Measurements from ENCODE around the gene ZNF385B.

Gene ZNF385B

DNA sequence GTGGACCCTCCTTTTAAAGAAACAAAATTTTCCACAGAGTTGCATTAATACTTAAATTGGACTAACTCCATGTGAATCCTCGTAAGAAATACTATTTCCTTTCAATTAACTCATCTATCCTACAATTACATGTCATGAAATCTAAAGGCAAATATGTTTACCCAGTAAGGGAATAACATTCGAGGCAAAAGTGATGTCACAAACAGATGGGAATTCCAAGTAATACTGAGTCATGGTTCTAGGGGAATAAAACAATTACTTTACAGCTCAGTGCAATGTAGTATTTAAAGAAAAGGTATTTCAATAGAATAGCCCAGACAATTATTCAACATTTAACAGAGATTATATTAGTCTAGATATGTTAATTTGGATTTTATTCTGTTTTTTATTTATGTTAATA, 205.8 kb downstream of the ZNF385B start:
- 0 out of 2 replicates have a peak, but pooled peaks cover 3% of the 10 kb centered on the region for H3K4me1 ChIP-seq (ENCODE audit: control insufficient read depth, insufficient read depth, low read length)
- H3K9ac ChIP-seq (ENCODE audit: low read depth, low read length), result no peak overlapping the region
- no peaks in the 10 kb centered on the region for H3K36me3 ChIP-seq (ENCODE audit: control insufficient read depth, insufficient read depth, low read length)
- no peaks in the 10 kb centered on the region for H3K9me3 ChIP-seq (ENCODE audit: control insufficient read depth, insufficient read depth, low read length)
- no peak overlapping the region for H3K27ac ChIP-seq (ENCODE audit: low read depth, low read length)
- H3K27me3 ChIP-seq (ENCODE audit: control insufficient read depth, insufficient read depth, low read length), result no peaks in the 10 kb centered on the region
- no peak overlapping the region for H3K4me3 ChIP-seq (ENCODE audit: low read depth, low read length)

DNA sequence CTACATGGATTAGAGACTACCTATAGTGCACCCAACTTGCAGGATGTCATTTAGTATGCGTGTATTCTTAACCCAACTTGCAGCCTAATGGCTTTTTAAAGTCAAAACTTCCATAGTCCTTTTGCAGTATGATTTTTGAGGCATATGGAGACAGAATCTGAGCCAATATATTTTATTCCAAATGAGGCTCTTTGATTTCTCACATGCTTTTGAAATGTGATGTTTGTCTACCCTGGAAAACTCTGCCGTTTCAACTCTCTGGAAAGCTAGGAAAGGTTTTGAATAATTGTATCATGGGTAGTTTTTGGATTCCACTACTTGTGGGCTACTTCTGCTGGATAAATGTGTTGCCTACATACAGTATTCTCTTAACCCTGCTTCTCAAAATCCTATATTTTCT, 206.6 kb downstream of the ZNF385B start:
- H3K36me3 ChIP-seq (ENCODE audit: control insufficient read depth, insufficient read depth, low read length), result no peaks in the 10 kb centered on the region
- no peaks in the 10 kb centered on the region for H3K9me3 ChIP-seq (ENCODE audit: control insufficient read depth, insufficient read depth, low read length)
- no peak overlapping the region for H3K27ac ChIP-seq (ENCODE audit: low read depth, low read length)
- no peak overlapping the region for H3K4me3 ChIP-seq (ENCODE audit: low read depth, low read length)
- 0 out of 2 replicates have a peak, but pooled peaks cover 3% of the 10 kb centered on the region for H3K4me1 ChIP-seq (ENCODE audit: control insufficient read depth, insufficient read depth, low read length)
- no peak overlapping the region for H3K9ac ChIP-seq (ENCODE audit: low read depth, low read length)
- H3K27me3 ChIP-seq (ENCODE audit: control insufficient read depth, insufficient read depth, low read length), result no peaks in the 10 kb centered on the region

DNA sequence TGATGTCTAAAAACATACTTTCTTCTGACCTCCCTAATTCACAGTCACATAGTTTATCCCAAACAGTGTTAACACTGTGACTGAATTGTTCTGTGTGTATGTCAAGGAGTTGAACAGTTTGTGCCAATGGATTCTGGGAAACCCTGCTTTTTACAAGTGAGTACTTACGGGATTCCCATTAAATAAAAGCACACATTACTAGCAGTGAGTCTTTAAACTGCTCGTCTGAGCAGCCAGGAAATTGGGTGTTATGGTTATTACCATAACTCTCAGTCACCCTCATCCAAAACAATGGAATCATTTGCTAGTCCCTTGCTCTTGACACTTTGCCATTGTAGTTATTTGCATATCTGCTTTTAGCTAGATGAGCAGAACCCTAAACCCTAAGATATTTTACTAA, 209.1 kb downstream of the ZNF385B start:
- H3K27ac ChIP-seq (ENCODE audit: low read depth, low read length), result no peak overlapping the region
- H3K27me3 ChIP-seq (ENCODE audit: control insufficient read depth, insufficient read depth, low read length), result no peaks in the 10 kb centered on the region
- no peaks in the 10 kb centered on the region for H3K9me3 ChIP-seq (ENCODE audit: control insufficient read depth, insufficient read depth, low read length)
- no peaks in the 10 kb centered on the region for H3K36me3 ChIP-seq (ENCODE audit: control insufficient read depth, insufficient read depth, low read length)
- no peak overlapping the region for H3K9ac ChIP-seq (ENCODE audit: low read depth, low read length)
- 0 out of 2 replicates have a peak, but pooled peaks cover 3% of the 10 kb centered on the region for H3K4me1 ChIP-seq (ENCODE audit: control insufficient read depth, insufficient read depth, low read length)
- H3K4me3 ChIP-seq (ENCODE audit: low read depth, low read length), result no peak overlapping the region

DNA sequence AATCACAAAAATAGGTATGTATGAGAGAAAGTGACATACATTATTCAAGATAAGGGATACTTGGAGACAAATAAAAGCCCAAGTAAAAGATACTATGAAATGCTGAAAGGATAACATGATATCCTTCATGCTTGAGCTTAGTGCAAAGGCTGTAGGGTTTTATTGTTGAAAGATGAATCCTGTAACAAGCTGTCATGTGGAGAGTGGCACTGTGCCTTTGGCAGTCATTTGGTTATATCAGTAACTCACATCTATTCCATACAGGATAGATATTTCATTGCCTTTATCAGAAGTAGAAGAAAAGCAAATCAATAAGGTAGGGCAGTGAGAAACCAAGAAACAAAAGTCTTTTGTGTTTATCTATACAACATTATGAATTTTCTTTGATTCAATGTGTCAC, 211.0 kb downstream of the ZNF385B start:
- Histone ChIP-seq H3K4me3 (ENCODE audit: low read depth, low read length) (no peak overlapping the region), H3K4me1 (ENCODE audit: control insufficient read depth, insufficient read depth, low read length) (no peaks in the 10 kb centered on the region)

DNA sequence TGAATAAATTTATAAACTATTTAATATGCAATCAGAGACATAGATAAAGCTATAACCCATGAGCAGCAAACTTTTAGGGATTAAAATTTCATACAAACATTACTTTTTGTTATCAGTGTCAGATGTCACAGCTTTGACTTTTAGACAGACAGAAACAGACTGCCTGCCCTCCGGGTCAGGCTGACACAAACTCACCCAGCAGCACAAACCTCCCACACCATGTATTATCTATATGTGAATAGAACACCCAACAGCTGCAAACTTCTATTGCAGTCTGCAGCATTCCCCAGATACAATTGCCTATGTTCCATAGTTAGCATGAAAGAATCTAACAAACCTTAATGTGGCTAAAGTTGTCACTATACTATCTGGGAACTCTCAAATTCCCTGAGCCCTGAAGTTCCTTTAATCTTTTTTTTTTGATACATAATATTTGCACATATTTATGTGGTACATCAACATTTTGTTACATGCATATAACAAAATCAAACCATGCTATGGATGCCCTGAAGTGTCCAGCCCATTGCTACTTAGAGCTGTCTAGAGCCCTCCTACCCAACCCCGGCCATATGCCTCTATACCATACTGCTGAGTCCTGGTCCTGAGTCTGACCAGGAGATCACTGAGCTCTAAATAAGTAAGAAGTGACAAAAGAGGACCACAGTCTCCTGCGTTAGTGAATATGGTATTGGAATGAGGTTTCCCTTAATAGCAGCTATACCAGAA, 214.4 kb downstream of the ZNF385B start:
- H3K4me3 ChIP-seq (ENCODE audit: low read depth, low read length), result no peak overlapping the region
- no peaks in the 10 kb centered on the region for H3K4me1 ChIP-seq (ENCODE audit: control insufficient read depth, insufficient read depth, low read length)
- H3K9me3 ChIP-seq (ENCODE audit: control insufficient read depth, insufficient read depth, low read length), result no peaks in the 10 kb centered on the region

More for the DNA sequence above, 211.0 kb downstream of the ZNF385B start:
- Histone ChIP-seq H3K36me3 (ENCODE audit: control insufficient read depth, insufficient read depth, low read length) (no peaks in the 10 kb centered on the region), H3K9me3 (ENCODE audit: control insufficient read depth, insufficient read depth, low read length) (no peaks in the 10 kb centered on the region), H3K27ac (ENCODE audit: low read depth, low read length) (no peak overlapping the region), H3K9ac (ENCODE audit: low read depth, low read length) (no peak overlapping the region), H3K27me3 (ENCODE audit: control insufficient read depth, insufficient read depth, low read length) (no peaks in the 10 kb centered on the region)

DNA sequence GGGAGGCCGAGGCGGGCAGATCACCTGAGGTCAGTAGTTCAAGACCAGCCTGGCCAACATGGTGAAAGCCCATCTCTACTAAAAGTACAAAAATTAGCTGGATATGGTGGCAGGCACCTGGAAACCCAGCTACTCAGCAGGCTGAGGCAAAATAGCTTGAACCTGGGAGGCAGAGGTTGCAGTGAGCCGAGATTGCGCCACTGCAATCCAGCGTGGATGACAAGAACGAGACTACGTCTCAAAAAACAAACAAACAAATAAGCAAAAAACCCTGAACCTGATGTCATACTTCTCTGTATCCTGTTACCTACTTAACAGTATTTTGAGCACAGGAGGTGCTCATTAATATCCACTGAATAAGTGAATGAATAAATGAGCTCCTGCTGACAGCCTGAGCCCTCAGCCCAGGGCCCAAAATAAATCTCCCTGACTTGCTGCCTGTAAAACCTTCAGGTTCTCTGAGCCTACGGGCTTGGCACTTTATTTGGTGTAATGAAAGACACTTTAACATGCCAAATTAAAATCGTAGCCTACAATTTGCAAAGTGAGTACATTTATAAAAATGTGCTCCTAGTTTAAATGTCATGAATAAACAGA, 215.1 kb downstream of the ZNF385B start:
- Histone ChIP-seq H3K36me3 (ENCODE audit: control insufficient read depth, insufficient read depth, low read length) (no peaks in the 10 kb centered on the region), H3K27ac (ENCODE audit: low read depth, low read length) (no peak overlapping the region), H3K4me3 (ENCODE audit: low read depth, low read length) (no peak overlapping the region)

More for the DNA sequence above, 214.4 kb downstream of the ZNF385B start:
- H3K36me3 ChIP-seq (ENCODE audit: control insufficient read depth, insufficient read depth, low read length), result no peaks in the 10 kb centered on the region
- no peaks in the 10 kb centered on the region for H3K27me3 ChIP-seq (ENCODE audit: control insufficient read depth, insufficient read depth, low read length)
- H3K27ac ChIP-seq (ENCODE audit: low read depth, low read length), result no peak overlapping the region
- H3K9ac ChIP-seq (ENCODE audit: low read depth, low read length), result no peak overlapping the region

DNA sequence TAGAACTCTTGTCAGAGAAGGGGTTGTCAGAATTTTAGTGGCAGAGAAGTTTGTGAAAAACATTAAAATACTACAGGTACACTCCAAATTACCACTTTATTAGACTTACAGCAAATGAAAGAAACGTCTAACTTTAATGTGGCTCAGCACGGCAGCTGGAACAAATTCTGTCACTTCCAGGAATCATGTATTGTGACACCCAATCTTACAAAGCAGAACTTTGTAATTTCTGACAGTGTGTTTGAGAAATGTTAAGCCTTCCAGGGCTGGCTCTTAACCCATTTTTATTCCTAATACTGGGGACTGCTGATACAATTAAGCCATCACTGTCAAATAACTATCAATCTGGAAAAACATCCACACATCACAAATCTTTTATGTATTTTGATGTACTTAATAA, 216.4 kb downstream of the ZNF385B start:
- Histone ChIP-seq H3K4me1 (ENCODE audit: control insufficient read depth, insufficient read depth, low read length) (no peaks in the 10 kb centered on the region), H3K4me3 (ENCODE audit: low read depth, low read length) (no peak overlapping the region), H3K27ac (ENCODE audit: low read depth, low read length) (no peak overlapping the region), H3K9me3 (ENCODE audit: control insufficient read depth, insufficient read depth, low read length) (no peaks in the 10 kb centered on the region), H3K36me3 (ENCODE audit: control insufficient read depth, insufficient read depth, low read length) (no peaks in the 10 kb centered on the region), H3K9ac (ENCODE audit: low read depth, low read length) (no peak overlapping the region), H3K27me3 (ENCODE audit: control insufficient read depth, insufficient read depth, low read length) (no peaks in the 10 kb centered on the region)

More for the DNA sequence above, 215.1 kb downstream of the ZNF385B start:
- H3K4me1 ChIP-seq (ENCODE audit: control insufficient read depth, insufficient read depth, low read length), result no peaks in the 10 kb centered on the region
- no peaks in the 10 kb centered on the region for H3K9me3 ChIP-seq (ENCODE audit: control insufficient read depth, insufficient read depth, low read length)
- H3K27me3 ChIP-seq (ENCODE audit: control insufficient read depth, insufficient read depth, low read length), result no peaks in the 10 kb centered on the region
- H3K9ac ChIP-seq (ENCODE audit: low read depth, low read length), result no peak overlapping the region

DNA sequence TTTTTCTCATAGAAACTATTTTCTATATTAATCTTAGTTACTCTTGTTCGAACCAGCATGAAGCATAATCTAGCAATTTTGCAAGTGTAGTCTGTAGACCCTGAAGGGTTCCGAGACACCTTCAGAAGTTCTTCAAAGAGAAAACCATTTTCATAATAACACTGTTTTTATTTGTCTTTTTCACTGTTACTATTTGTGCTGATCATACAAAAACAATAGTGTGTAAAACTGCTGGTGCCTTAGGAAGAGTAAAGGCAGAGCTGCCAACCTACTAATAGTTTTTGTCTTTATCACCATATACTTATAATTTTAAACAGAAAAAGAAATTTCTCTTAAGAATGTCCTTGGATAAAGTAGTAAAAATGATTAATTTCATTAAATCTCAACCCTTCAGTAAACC, 218.9 kb downstream of the ZNF385B start:
- H3K9me3 ChIP-seq (ENCODE audit: control insufficient read depth, insufficient read depth, low read length), result no peaks in the 10 kb centered on the region
- no peak overlapping the region for H3K4me3 ChIP-seq (ENCODE audit: low read depth, low read length)
- H3K4me1 ChIP-seq (ENCODE audit: control insufficient read depth, insufficient read depth, low read length), result no peaks in the 10 kb centered on the region
- no peak overlapping the region for H3K9ac ChIP-seq (ENCODE audit: low read depth, low read length)
- H3K27ac ChIP-seq (ENCODE audit: low read depth, low read length), result no peak overlapping the region
- H3K27me3 ChIP-seq (ENCODE audit: control insufficient read depth, insufficient read depth, low read length), result no peaks in the 10 kb centered on the region
- H3K36me3 ChIP-seq (ENCODE audit: control insufficient read depth, insufficient read depth, low read length), result no peaks in the 10 kb centered on the region

DNA sequence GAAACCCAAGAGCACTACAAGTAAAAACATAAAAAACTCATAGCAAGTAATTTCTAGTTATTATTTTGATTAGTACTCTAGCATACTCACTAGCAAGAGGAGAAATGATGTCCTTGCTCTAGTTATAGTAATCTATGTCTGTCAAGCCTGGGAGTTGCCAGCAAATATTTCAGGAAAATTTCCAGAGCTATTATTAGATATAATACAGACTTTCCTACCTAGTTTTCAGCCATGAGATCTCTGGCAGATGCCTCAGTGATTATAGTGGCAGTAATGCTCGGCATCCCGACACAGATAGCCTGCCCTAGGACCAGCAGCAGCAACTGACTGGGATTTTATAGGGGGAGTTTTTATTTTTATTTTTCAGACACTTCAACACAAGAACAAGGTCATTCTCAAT, 224.4 kb downstream of the ZNF385B start:
- Histone ChIP-seq H3K4me3 (ENCODE audit: low read depth, low read length) (no peak overlapping the region), H3K9ac (ENCODE audit: low read depth, low read length) (no peak overlapping the region), H3K36me3 (ENCODE audit: control insufficient read depth, insufficient read depth, low read length) (no peaks in the 10 kb centered on the region), H3K27ac (ENCODE audit: low read depth, low read length) (no peak overlapping the region), H3K4me1 (ENCODE audit: control insufficient read depth, insufficient read depth, low read length) (no peaks in the 10 kb centered on the region), H3K27me3 (ENCODE audit: control insufficient read depth, insufficient read depth, low read length) (no peaks in the 10 kb centered on the region), H3K9me3 (ENCODE audit: control insufficient read depth, insufficient read depth, low read length) (no peaks in the 10 kb centered on the region)

DNA sequence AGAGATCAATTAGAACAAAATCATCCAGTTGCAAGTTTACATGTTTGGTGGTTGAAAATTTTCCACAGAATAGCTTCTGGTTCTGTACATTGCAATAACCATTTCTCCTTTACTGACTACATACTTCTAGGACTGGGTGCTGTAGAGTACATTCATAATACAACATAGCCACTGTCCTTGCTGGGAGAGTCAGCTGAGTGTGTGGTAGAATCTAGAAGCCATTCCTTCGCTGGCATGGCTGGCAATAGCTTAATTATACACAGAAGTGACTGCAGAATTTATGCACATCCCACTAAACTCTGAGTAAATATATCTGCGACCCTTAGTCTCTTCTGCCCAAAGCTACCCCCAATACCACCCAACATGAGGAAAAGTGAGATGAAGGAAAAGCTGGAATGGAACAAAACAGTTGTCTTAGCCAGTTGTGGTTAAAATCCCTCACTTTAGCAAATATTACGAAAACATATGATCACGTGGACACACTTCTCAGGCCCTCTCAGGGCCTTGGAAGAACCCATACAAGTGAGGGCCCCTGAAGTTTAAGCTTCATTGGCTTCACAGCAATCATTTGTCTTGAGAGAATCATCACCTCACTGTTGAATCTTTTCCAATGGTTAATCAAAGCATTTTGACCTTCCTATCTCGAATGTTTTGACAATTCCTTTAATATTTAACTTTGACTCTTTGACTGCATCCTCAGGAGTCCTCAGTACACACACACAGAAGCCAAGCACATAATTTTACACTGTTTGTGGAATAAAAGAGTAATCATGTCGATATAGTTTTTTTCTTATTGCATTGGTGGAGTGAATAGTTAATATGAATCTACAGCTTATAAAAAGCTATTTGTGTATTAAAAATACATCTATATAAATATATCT, 225.1 kb downstream of the ZNF385B start:
- H3K27ac ChIP-seq (ENCODE audit: low read depth, low read length), result no peak overlapping the region
- no peak overlapping the region for H3K4me3 ChIP-seq (ENCODE audit: low read depth, low read length)
- no peaks in the 10 kb centered on the region for H3K9me3 ChIP-seq (ENCODE audit: control insufficient read depth, insufficient read depth, low read length)
- H3K4me1 ChIP-seq (ENCODE audit: control insufficient read depth, insufficient read depth, low read length), result no peaks in the 10 kb centered on the region
- H3K27me3 ChIP-seq (ENCODE audit: control insufficient read depth, insufficient read depth, low read length), result no peaks in the 10 kb centered on the region
- H3K36me3 ChIP-seq (ENCODE audit: control insufficient read depth, insufficient read depth, low read length), result no peaks in the 10 kb centered on the region
- no peak overlapping the region for H3K9ac ChIP-seq (ENCODE audit: low read depth, low read length)
